ENCODE results near the gene ZNF512. TPM values are rescaled to one million over a fixed set of nuclear protein-coding genes. Genes with fewer than 3 reads are reported as not detected.
A peak's percentile ranks its signal among the peaks of the same experiment; 100 is the strongest.

The ZNF512 gene
- total RNA-seq, 1 donor from 2014 or later: 93.1 TPM

GRCh38 chr2:27655155-27655951 lies 72.5 kb downstream of the ZNF512 start:
- TF ChIP-seq CTCF (IDR thresholded peaks at IDR 0.05; ENCODE audit: partially characterized antibody, unreplicated experiment): no peak
- Mint-ChIP-seq H3K27ac (ENCODE audit: unreplicated experiment) (no peak overlapping the region), H3K4me3 (ENCODE audit: unreplicated experiment) (no peak overlapping the region), H3K4me1 (ENCODE audit: low read depth, unreplicated experiment) (no peaks in the 10 kb centered on the region), H3K36me3 (ENCODE audit: unreplicated experiment) (no peaks in the 10 kb centered on the region), H3K27me3 (ENCODE audit: unreplicated experiment) (no peaks in the 10 kb centered on the region), H3K9me3 (ENCODE audit: unreplicated experiment) (no peaks in the 10 kb centered on the region)
- no peak for DNase-seq

- peaks cover 2% of the 10 kb centered on the region for H3K9me3 Mint-ChIP-seq (ENCODE audit: unreplicated experiment)
- no peak for TF ChIP-seq CTCF (IDR thresholded peaks at IDR 0.05; ENCODE audit: partially characterized antibody, unreplicated experiment)
- no peak overlapping the region for H3K4me3 Mint-ChIP-seq (ENCODE audit: unreplicated experiment)
- no peak overlapping the region for H3K27ac Mint-ChIP-seq (ENCODE audit: unreplicated experiment)
- H3K36me3 Mint-ChIP-seq (ENCODE audit: unreplicated experiment): no peaks in the 10 kb centered on the region
- peaks cover 4% of the 10 kb centered on the region for H3K27me3 Mint-ChIP-seq (ENCODE audit: unreplicated experiment)
- H3K4me1 Mint-ChIP-seq (ENCODE audit: low read depth, unreplicated experiment): peaks cover 10% of the 10 kb centered on the region
- no peak for DNase-seq
These were observed 78.5 kb downstream of the ZNF512 start for GRCh38 chr2:27661371-27661770.

GRCh38 chr2:27663285-27664153 lies 80.7 kb downstream of the ZNF512 start, which contains the start of the genes SLC4A1AP and SUPT7L:
SLC4A1AP (plus strand) TSS chr2:27663889; CDS start chr2:27663915, 26 bp downstream.
SUPT7L (minus strand) TSS chr2:27663614; CDS start chr2:27662192, 1,422 bp downstream.
- peak within 1 kb of the TSS; percentile 100 for H3K4me3 Mint-ChIP-seq (ENCODE audit: unreplicated experiment)
- peaks cover 10% of the 10 kb centered on the region for H3K4me1 Mint-ChIP-seq (ENCODE audit: low read depth, unreplicated experiment)
- peak; percentile 79 for DNase-seq
- no peak for TF ChIP-seq CTCF (IDR thresholded peaks at IDR 0.05; ENCODE audit: partially characterized antibody, unreplicated experiment)
- no peaks in the 10 kb centered on the region for H3K36me3 Mint-ChIP-seq (ENCODE audit: unreplicated experiment)
- peak within 1 kb of the TSS; percentile 100 for H3K27ac Mint-ChIP-seq (ENCODE audit: unreplicated experiment)
- H3K9me3 Mint-ChIP-seq (ENCODE audit: unreplicated experiment): peaks cover 2% of the 10 kb centered on the region
- H3K27me3 Mint-ChIP-seq (ENCODE audit: unreplicated experiment): peaks cover 4% of the 10 kb centered on the region

GRCh38 chr2:27664154-27664574 lies 81.3 kb downstream of the ZNF512 start:
- peaks cover 2% of the 10 kb centered on the region for H3K9me3 Mint-ChIP-seq (ENCODE audit: unreplicated experiment)
- peak overlapping the region; percentile 100 for H3K27ac Mint-ChIP-seq (ENCODE audit: unreplicated experiment)
- peaks cover 10% of the 10 kb centered on the region for H3K4me1 Mint-ChIP-seq (ENCODE audit: low read depth, unreplicated experiment)
- no peak for TF ChIP-seq CTCF (IDR thresholded peaks at IDR 0.05; ENCODE audit: partially characterized antibody, unreplicated experiment)
- no peak for DNase-seq
- H3K27me3 Mint-ChIP-seq (ENCODE audit: unreplicated experiment): peaks cover 4% of the 10 kb centered on the region
- no peaks in the 10 kb centered on the region for H3K36me3 Mint-ChIP-seq (ENCODE audit: unreplicated experiment)
- peak overlapping the region; percentile 100 for H3K4me3 Mint-ChIP-seq (ENCODE audit: unreplicated experiment)

All from glutamatergic neuron (in vitro differentiated cells).